GM12865 (cell line): ENCODE data around the gene ATP1A2.
A peak's percentile ranks its signal among the peaks of the same experiment; 100 is the strongest.

Experiments
- DNase-seq: peaks from one replicate; pipeline ENCODE4 v3.0.0; 2010; ENCODE audit warnings: low read depth
- H3K4me3 ChIP-seq: 2 replicates; pipeline ENCODE4 v1.5.1; 2011; ENCODE audit warnings: mild to moderate bottlenecking, low read depth, low read length, control low read depth
- CTCF ChIP-seq: IDR thresholded peaks from 2 replicates; pipeline ENCODE4 v1.5.1; 2011; ENCODE audit warnings: low read length, control low read depth, low read depth, inconsistent platforms; ENCODE audit not compliant: insufficient read depth; ENCODE audit errors: missing control alignments

The ATP1A2 gene

GRCh38 chr1:160156361-160156760 is 40.8 kb downstream of the ATP1A2 start:
- no peak for DNase-seq
- TF ChIP-seq CTCF = no peak
- no peak overlapping the region for H3K4me3 ChIP-seq

- no peak overlapping the region for H3K4me3 ChIP-seq
- TF ChIP-seq CTCF = no peak
- no peak for DNase-seq
Measured at GRCh38 chr1:160157174-160157573, 41.6 kb downstream of the ATP1A2 start.

- no peak for TF ChIP-seq CTCF
- no peak overlapping the region for H3K4me3 ChIP-seq
- DNase-seq = no peak
Measured at GRCh38 chr1:160158031-160158430, 42.5 kb downstream of the ATP1A2 start.

- no peak for TF ChIP-seq CTCF
- DNase-seq = no peak
- no peak overlapping the region for H3K4me3 ChIP-seq
Measured at GRCh38 chr1:160158534-160158933, 43.0 kb downstream of the ATP1A2 start.

- H3K4me3 ChIP-seq = no peak overlapping the region
- TF ChIP-seq CTCF = no peak
- no peak for DNase-seq
Measured at GRCh38 chr1:160159846-160160245, 44.3 kb downstream of the ATP1A2 start.

GRCh38 chr1:160161965-160162705 is 46.6 kb downstream of the ATP1A2 start:
- no peak overlapping the region for H3K4me3 ChIP-seq
- peak; percentile 53 for DNase-seq
- TF ChIP-seq CTCF = peak; percentile 52

GRCh38 chr1:160162931-160163330 is 47.4 kb downstream of the ATP1A2 start:
- H3K4me3 ChIP-seq = no peak overlapping the region
- no peak for DNase-seq
- TF ChIP-seq CTCF = no peak
